HG03097 (cell line): ENCODE results near the gene LRRC37B.
"Not testable (repeated sequence)": the region's sequence is repeated elsewhere in the genome, so short reads cannot be mapped to it uniquely, and the experiment has no call there.

Experiments used
- ATAC-seq: cut with Tn5 transposase; IDR thresholded peaks from one replicate; pipeline ENCODE4 v1.9.1; 2021; ENCODE audit not compliant: unreplicated experiment, low FRiP score

Gene LRRC37B

GRCh38 chr17:32084942-32085829 lies 78.0 kb downstream of the LRRC37B start:
- ATAC-seq = not testable (repeated sequence)

GRCh38 chr17:32086833-32087232 lies 79.7 kb downstream of the LRRC37B start:
- ATAC-seq = not testable (repeated sequence)

- ATAC-seq = not testable (repeated sequence)
These were observed 84.9 kb downstream of the LRRC37B start for GRCh38 chr17:32092062-32092461.

GRCh38 chr17:32099686-32100085 lies 92.5 kb downstream of the LRRC37B start:
- ATAC-seq = no peak

- ATAC-seq = not testable (repeated sequence)
These were observed 93.1 kb downstream of the LRRC37B start for GRCh38 chr17:32100323-32100722.

GRCh38 chr17:32100971-32101631 lies 93.9 kb downstream of the LRRC37B start:
- ATAC-seq = no peak

- ATAC-seq = no peak
These were observed 95.0 kb downstream of the LRRC37B start for GRCh38 chr17:32102172-32102571.

GRCh38 chr17:32102646-32103186 lies 95.5 kb downstream of the LRRC37B start:
- ATAC-seq = no peak
